KOPT-K1 (cell line): ENCODE measurements around the gene LRCH3.

Source experiments
- H3K27ac ChIP-seq: fragments of 200-600 bp; sonication (generic); 2 replicates; pipeline ENCODE4 v1.5.1; 2016; ENCODE audit warnings: antibody characterized with exemption, mild to moderate bottlenecking, low read depth, low read length; ENCODE audit not compliant: poor library complexity, severe bottlenecking
- H3K36me3 ChIP-seq: fragments of 200-600 bp; sonication (generic); 2 replicates; pipeline ENCODE4 v1.5.1; 2017; ENCODE audit warnings: antibody characterized with exemption, mild to moderate bottlenecking, low read length, moderate library complexity; ENCODE audit not compliant: insufficient read depth
- H3K9me3 ChIP-seq: fragments of 200-600 bp; sonication (generic); 2 replicates; pipeline ENCODE4 v1.5.1; 2017; ENCODE audit warnings: antibody characterized with exemption, low read length, mild to moderate bottlenecking; ENCODE audit not compliant: insufficient read depth, poor library complexity, severe bottlenecking

The LRCH3 gene

DNA sequence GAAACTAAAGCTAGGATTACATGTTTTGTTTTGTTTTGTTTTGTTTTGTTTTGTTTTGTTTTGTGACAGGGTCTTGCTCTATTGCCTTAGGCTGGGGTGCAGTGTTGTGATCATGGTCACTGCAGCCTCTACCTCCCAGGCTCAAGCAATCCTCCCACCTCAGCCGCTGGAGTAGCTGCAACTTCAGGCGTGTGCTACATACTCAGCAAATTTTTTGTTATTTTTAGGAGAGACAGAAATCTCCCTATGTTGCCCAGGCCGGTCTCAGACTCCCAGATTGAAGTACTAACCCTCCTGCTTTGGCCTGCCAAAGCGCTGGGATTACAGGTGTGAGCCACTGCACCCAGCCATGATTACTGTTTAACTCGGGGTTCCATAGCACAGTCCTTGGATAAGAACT, 50.7 kb downstream of the LRCH3 start:
- Histone ChIP-seq H3K27ac (no peak overlapping the region), H3K9me3 (no peaks in the 10 kb centered on the region), H3K36me3 (peaks cover 72% of the 10 kb centered on the region)

GRCh38 chr3:197846491-197846890, 55.4 kb downstream of the LRCH3 start:
- H3K9me3 ChIP-seq: no peaks in the 10 kb centered on the region
- H3K27ac ChIP-seq: peak overlapping the region; percentile 85
- peaks cover 66% of the 10 kb centered on the region for H3K36me3 ChIP-seq

DNA sequence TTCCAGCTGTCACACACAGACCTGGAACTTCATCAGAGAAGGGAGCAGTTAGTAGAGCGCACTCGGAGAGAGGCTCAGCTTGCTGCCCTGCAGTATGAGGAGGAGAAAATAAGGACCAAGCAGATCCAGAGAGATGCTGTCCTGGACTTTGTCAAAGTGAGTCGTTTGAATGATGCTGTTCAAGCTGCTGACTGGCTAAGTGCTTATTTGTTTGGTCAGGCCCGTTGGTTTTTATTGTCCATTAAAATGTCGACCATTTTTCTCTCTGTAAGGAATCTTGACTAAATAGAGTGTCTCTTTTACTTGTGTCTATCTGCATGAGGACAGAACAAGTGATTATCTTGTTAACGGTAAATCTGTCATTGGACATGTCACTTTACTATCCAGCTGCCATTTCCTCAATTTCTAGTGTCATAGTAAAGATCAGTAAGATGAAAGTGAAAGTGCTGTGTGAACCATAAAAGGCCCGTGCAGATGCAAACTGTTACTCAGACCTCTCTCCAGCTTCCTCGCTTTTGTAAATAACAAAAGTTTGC, 56.9 kb downstream of the LRCH3 start:
- peaks cover 66% of the 10 kb centered on the region for H3K36me3 ChIP-seq
- H3K27ac ChIP-seq: peak overlapping the region; percentile 85

GRCh38 chr3:197854596-197855343, 63.7 kb downstream of the LRCH3 start:
- H3K27ac ChIP-seq: no peak overlapping the region

More for the DNA sequence above, 56.9 kb downstream of the LRCH3 start:
- H3K9me3 ChIP-seq: no peaks in the 10 kb centered on the region

DNA sequence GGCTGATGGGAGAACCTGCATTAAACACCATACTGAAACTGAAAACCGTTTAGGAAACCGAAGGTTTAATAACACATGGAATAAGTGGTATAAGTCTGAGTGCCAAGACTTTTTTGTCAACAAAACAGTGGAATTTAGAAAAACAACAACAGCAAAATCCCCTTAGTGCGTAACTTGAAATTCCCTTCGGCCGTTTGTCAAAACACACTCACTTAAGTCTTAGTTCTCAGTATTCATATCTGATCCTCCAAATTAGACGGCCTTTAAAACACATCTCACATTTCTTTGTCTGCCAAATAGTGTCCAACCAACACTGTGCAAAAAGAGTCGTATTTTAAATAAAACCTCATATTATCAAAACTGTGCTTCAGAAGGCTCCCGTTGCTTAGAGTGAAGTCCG, 64.5 kb downstream of the LRCH3 start:
- Histone ChIP-seq H3K27ac (no peak overlapping the region), H3K36me3 (peaks cover 60% of the 10 kb centered on the region), H3K9me3 (no peaks in the 10 kb centered on the region)

More at GRCh38 chr3:197854596-197855343, 63.7 kb downstream of the LRCH3 start:
- Histone ChIP-seq H3K9me3 (no peaks in the 10 kb centered on the region), H3K36me3 (peaks cover 64% of the 10 kb centered on the region)

DNA sequence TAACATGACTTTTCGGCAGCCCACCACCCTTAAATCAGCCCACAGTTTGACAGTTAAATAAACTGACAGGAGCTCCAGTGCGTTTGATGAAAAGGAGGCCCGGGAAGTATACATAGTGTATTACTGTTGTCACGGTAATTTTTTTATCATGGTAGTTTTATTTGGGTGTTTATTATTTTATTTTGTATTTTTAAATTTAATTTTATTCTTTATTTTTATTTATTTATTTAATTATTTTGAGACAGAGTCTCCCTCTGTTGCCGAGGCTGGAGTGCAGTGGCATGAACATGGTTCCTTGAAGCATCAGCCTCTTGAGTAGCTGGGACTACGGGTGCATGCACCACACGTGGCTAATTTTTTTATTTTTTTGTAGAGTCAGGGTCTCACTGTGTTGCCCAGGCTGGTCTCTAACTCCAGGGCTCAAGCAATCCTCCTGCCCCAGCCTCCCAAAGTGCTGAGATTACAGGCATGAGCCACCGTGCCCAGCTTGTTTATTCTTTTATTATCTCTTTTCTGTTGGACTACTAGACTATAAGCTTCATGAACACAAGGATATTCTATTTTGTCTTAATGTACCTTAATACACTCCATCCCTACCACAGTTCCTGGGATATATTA, 65.3 kb downstream of the LRCH3 start:
- H3K9me3 ChIP-seq: no peaks in the 10 kb centered on the region
- H3K36me3 ChIP-seq: peaks cover 57% of the 10 kb centered on the region
- H3K27ac ChIP-seq: no peak overlapping the region

GRCh38 chr3:197858133-197858532, 67.1 kb downstream of the LRCH3 start:
- Histone ChIP-seq H3K27ac (no peak overlapping the region), H3K9me3 (no peaks in the 10 kb centered on the region), H3K36me3 (peaks cover 41% of the 10 kb centered on the region)

DNA sequence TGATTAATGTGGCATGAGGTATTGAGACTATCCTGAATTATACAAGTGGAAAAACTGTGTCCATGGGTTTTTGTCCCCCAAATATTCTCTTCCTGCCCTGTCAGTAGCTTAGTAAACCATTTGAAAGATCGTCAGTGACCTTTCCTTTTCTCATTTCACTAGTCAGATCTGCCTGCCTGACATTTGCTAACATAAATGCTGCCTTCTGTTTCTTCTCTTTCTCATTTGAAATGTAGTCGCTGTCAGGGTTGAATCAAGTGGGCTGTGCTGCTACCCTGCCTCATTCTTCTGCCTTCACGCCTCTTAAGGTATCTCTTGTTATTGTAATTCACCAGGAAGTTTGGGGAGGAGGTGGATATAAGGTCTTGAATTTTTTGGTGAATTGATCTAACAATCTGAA, 67.5 kb downstream of the LRCH3 start:
- Histone ChIP-seq H3K36me3 (peaks cover 37% of the 10 kb centered on the region), H3K27ac (no peak overlapping the region), H3K9me3 (no peaks in the 10 kb centered on the region)

DNA sequence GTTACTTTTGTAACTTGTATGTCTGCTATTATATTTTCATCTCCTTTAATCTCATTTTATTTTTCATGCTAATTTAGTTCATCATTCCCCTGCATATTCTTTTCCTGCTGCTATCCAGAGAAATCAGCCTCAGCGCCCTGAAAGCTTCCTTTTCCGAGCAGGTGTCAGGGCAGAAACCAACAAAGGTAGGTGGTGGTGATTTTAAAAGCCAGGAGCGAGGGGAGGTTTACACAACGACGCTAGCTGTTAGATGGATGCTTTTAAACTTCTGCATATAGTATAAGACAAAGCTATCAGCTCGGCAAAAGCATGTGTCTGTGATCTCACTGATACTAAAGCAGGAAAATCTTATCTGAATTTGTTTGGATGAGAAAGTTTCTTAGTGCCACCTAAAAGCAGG, 75.0 kb downstream of the LRCH3 start:
- Histone ChIP-seq H3K36me3 (peaks cover 34% of the 10 kb centered on the region), H3K27ac (no peak overlapping the region), H3K9me3 (no peaks in the 10 kb centered on the region)

DNA sequence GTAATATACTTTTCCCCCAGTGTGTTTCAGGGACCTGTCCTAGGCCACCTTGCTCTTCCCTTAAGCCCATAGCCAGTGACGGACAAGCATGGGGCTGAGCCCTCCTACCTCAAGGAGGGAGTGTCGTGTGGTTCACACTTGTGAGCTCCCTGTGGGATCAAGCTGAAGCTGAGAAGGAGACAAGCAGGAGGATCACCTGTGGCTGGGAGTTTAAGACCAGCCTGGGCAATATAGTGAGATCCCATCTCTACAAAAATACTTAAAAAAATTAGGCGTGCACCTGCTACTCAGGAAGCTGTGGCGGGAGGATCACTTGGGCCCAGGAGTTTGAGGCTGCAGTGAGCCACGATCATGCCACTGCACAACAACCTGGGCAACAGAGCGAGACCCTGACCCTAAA, 82.3 kb downstream of the LRCH3 start:
- no peak overlapping the region for H3K27ac ChIP-seq
- H3K9me3 ChIP-seq: no peaks in the 10 kb centered on the region
- H3K36me3 ChIP-seq: peaks cover 55% of the 10 kb centered on the region

GRCh38 chr3:197874064-197874463, 83.0 kb downstream of the LRCH3 start:
- H3K27ac ChIP-seq: no peak overlapping the region
- H3K36me3 ChIP-seq: peaks cover 55% of the 10 kb centered on the region
- H3K9me3 ChIP-seq: no peaks in the 10 kb centered on the region

DNA sequence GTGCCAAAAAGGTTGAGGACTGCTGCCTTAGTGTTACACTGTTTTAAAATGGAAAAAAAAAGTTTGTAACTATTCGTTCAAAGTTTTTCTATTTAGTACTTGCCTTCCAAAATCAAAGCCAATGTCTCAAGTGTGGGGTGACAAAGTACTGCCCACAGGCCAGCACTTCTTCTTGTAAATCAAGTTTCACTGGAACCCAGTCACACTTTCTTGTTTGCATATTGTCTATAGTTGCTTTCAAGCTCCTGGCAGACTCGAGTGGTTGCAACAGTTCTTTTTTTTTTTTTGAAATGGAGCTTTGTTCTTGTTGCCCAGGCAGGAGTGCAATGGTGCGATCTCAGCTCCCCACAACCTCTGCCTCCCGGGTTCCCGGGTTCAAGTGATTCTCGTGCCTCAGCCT, 83.6 kb downstream of the LRCH3 start:
- H3K9me3 ChIP-seq: no peaks in the 10 kb centered on the region
- H3K27ac ChIP-seq: no peak overlapping the region
- peaks cover 55% of the 10 kb centered on the region for H3K36me3 ChIP-seq

GRCh38 chr3:197877902-197878301, 86.8 kb downstream of the LRCH3 start:
- H3K9me3 ChIP-seq: no peaks in the 10 kb centered on the region

GRCh38 chr3:197878427-197878826, 87.4 kb downstream of the LRCH3 start:
- Histone ChIP-seq H3K27ac (peak overlapping the region; percentile 30), H3K36me3 (peaks cover 23% of the 10 kb centered on the region)

More at GRCh38 chr3:197877902-197878301, 86.8 kb downstream of the LRCH3 start:
- Histone ChIP-seq H3K27ac (peak overlapping the region; percentile 30), H3K36me3 (peaks cover 27% of the 10 kb centered on the region)

GRCh38 chr3:197880491-197881269, 89.6 kb downstream of the LRCH3 start:
- Histone ChIP-seq H3K9me3 (no peaks in the 10 kb centered on the region), H3K27ac (no peak overlapping the region), H3K36me3 (peaks cover 36% of the 10 kb centered on the region)

More at GRCh38 chr3:197878427-197878826, 87.4 kb downstream of the LRCH3 start:
- H3K9me3 ChIP-seq: no peaks in the 10 kb centered on the region
